Sigmoid colon (tissue), 7 donors: ENCODE results near the gene TMSB15A. TPM values are rescaled to one million over a fixed set of nuclear protein-coding genes. Genes with fewer than 3 reads are reported as not detected.

Experiments
- DNase-seq: peaks from one replicate; pipeline ENCODE4 v3.0.0-alpha.2; 2019
- H3K27ac ChIP-seq, 4 donors: fragments of 200-600 bp; sonication (generic); one replicate each; pipeline ENCODE4 v1.5.1; 2016 to 2019; ENCODE audit warnings: mild to moderate bottlenecking in 1 of 4
- H3K27me3 ChIP-seq, 3 donors: fragments of 200-600 bp; sonication (generic); one replicate each; pipeline ENCODE4 v1.5.1; 2019; ENCODE audit warnings: mild to moderate bottlenecking in 1 of 3
- H3K36me3 ChIP-seq, 4 donors: fragments of 200-600 bp; sonication (generic); one replicate each; pipeline ENCODE4 v1.5.1; 2016 to 2019
- H3K4me1 ChIP-seq, 4 donors: fragments of 200-600 bp; sonication (generic); one replicate each; pipeline ENCODE4 v1.5.1; 2017 to 2019
- H3K4me3 ChIP-seq, 4 donors: fragments of 200-600 bp; sonication (generic); one replicate each; pipeline ENCODE4 v1.5.1; 2017 to 2019; ENCODE audit warnings: mild to moderate bottlenecking in 2 of 4, moderate library complexity in 1 of 4
- H3K9me3 ChIP-seq, 4 donors: fragments of 200-600 bp in 3 of 4; sonication (generic) in 3 of 4; one replicate each; pipeline versions ENCODE4 v1.5.1 to v1.6.1; 2013 to 2019
- CTCF ChIP-seq, 4 experiments: fragments of 450-650 bp in 3 of 4; fragments of 200-600 bp in 1 of 4; IDR thresholded peaks; one replicate each; pipeline ENCODE4 v1.5.1; 2016 to 2019; ENCODE audit warnings: antibody characterized with exemption in 4 of 4, mild to moderate bottlenecking in 3 of 4, moderate library complexity in 2 of 4
- EP300 ChIP-seq, 4 donors: sonication (generic); formaldehyde crosslinking; IDR thresholded peaks; one replicate each; pipeline ENCODE4 v1.6.1; 2017; ENCODE audit warnings: antibody characterized with exemption in 4 of 4
- POLR2A ChIP-seq, 2 donors: fragments of 450-650 bp; IDR thresholded peaks; one replicate each; pipeline ENCODE4 v1.6.1; 2016; ENCODE audit warnings: antibody characterized with exemption in 2 of 2, mild to moderate bottlenecking in 2 of 2, moderate library complexity in 2 of 2
- POLR2AphosphoS5 ChIP-seq, 4 donors: sonication (generic); formaldehyde crosslinking; IDR thresholded peaks; one replicate each; pipeline ENCODE4 v1.6.1; 2017; ENCODE audit warnings: antibody characterized with exemption in 4 of 4
- WGBS, 2 donors: extraction: QIAGEN DNeasy Blood & Tissue Kit; methylation state at CpG; one replicate each; pipeline ENCODE4 v1.1.7; 2013; 5-methylcytosine and 5-hydroxymethylcytosine counted together
- intact Hi-C: fragments of 100-400 bp; cut with DNase I; formaldehyde crosslinking; loops from one replicate; pipeline ENCODE4 v1.15.1; 2023
- polyA plus RNA-seq, 3 donors: library from polyadenylated mRNA; stranded (reverse); fragments of 200-250 nt; gene quantifications; one replicate each; pipeline ENCODE4 v1.2.3, GENCODE V29; 2013
- total RNA-seq, 4 donors: library from RNA; depleted of rRNA; stranded (reverse); fragments of >200 nt; gene quantifications; one replicate each; pipeline ENCODE4 v1.1.0, GENCODE V29; 2016
- donor health status: healthy with polysubstance abuse.
- donor health status: Bipolar disorder and iron deficiency.
- donor health status: healthy.

Gene TMSB15A
- total RNA-seq (1 to 10 TPM in 1 of 4 donors, under 1 TPM in 1, not detected in 2; 0.99 to 3.6 TPM), polyA plus RNA-seq (1 to 10 TPM in 2 of 3 donors, under 1 TPM in 1; 0.93 to 3.6 (median 1.4) TPM)

DNA sequence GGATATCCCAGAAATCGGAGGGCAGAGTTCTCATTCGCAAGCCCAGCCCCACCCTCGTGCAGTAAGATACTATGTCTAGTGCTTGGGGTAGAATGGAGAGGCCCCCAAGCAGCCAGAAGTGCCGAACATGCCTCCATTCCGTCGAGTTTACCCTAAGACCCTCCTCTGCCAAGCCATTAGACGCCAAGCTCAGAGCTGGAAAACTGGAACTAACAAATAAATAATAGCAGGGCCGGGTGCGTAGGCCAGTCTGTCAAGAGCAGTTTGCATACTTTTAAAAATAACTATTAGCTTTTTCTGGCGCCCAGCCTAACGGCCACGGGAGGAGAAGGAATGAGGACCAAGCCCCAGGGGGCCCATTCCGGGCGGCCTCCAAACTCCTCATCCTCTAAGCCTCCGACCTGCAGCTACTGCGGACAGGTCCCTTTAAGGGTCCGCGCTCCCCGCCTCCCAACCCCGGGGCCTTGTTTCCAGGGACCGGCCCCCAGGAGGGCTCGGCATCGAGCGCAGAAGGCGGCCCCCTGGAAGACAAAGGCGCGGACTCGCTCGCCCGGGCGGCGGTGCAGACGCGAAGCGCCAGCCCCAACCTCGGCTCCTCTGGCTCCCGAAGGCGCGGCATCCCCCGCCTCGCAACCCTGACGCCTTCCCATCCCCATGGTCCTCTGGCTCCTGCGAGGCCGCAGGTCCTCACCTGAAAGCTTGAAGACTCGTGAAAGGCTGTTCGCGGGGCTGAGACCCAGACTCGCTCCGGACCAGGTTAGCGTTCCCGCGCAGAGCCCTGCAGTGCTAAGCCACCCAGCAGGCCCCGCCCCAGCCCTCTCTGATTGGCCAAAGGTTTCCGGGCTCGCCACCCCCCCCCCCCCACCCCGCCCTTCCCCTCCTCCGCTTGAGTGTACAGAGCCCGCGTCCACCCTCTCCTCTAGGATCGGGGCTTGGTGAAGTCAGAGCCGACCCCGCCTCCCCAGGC lies at the start of gene TMSB15A:
TMSB15A (minus strand) TSS at position 765 of the 967 bp plus-strand sequence.
- peak within 1 kb of the TSS; percentile 15 to 52 (median 45) for H3K4me3 ChIP-seq
- no peaks in the 10 kb centered on the region for H3K36me3 ChIP-seq
- WGBS, 2 donors, result 1% methylated on average over 60 to 61 of the region's 62 CpGs
- peaks cover 0 to 9% (median 3%) of the 10 kb centered on the region in 4 donors for H3K4me1 ChIP-seq
- H3K27ac ChIP-seq, result peak within 1 kb of the TSS in 2 of 4 donors; percentile 31 to 49
- no peaks in the 10 kb centered on the region for H3K9me3 ChIP-seq
- intact Hi-C loops, result loop anchor here (5.0 to 10.0 kb wide), 2 partner anchors 136 to 209 kb away; partner anchors contain the start of genes GPRASP1 and GPRASP3
- no peak for TF ChIP-seq POLR2A (IDR thresholded peaks at IDR 0.05)
- TF ChIP-seq POLR2AphosphoS5 (IDR thresholded peaks at IDR 0.05), result no peak
- no peak for TF ChIP-seq CTCF (IDR thresholded peaks at IDR 0.05)
- no peak for TF ChIP-seq EP300 (IDR thresholded peaks at IDR 0.05)
- H3K27me3 ChIP-seq, result peaks cover 0 to 4% (median 0%) of the 10 kb centered on the region in 3 donors
- peak; percentile 79 for DNase-seq

- WGBS, 2 donors, result 74 to 84% methylated on average over 2 of the region's 2 CpGs
Observed at GRCh38 chrX:102560423-102561068, 44.0 kb upstream of the TMSB15A start.

DNA sequence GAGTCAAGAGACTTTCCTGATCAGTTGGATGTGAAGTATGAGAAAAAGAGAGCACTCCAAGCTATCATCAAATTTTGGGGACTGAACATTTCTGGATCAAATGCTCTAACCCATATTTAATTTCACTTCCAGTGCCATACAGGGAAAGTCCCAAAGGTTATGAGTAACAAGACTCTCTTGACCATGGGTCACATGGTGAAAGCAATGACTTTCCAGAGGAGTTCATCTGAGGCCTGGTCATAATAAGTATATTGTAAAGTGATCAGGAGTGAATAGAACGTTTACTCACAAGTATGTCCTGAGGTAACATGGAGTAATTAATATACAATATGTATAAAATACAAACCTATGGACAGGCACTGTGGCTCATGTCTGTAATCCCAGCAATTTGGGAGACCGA lies 42.1 kb upstream of the TMSB15A start:
- TF ChIP-seq EP300 (IDR thresholded peaks at IDR 0.05) (no peak), POLR2A (IDR thresholded peaks at IDR 0.05) (no peak), CTCF (IDR thresholded peaks at IDR 0.05) (no peak), POLR2AphosphoS5 (IDR thresholded peaks at IDR 0.05) (no peak)
- H3K9me3 ChIP-seq, result no peaks in the 10 kb centered on the region
- no peak for DNase-seq
- no peak overlapping the region for H3K27ac ChIP-seq
- WGBS, 2 donors, result 62 to 88% methylated on average over 2 of the region's 2 CpGs
- intact Hi-C loops, result no loop called here
- no peaks in the 10 kb centered on the region for H3K27me3 ChIP-seq
- H3K4me3 ChIP-seq, result no peak overlapping the region
- no peaks in the 10 kb centered on the region for H3K4me1 ChIP-seq
- no peaks in the 10 kb centered on the region for H3K36me3 ChIP-seq

More at GRCh38 chrX:102560423-102561068, 44.0 kb upstream of the TMSB15A start:
- no peak for TF ChIP-seq POLR2A (IDR thresholded peaks at IDR 0.05)
- no peak for TF ChIP-seq CTCF (IDR thresholded peaks at IDR 0.05)
- no peak for TF ChIP-seq POLR2AphosphoS5 (IDR thresholded peaks at IDR 0.05)
- TF ChIP-seq EP300 (IDR thresholded peaks at IDR 0.05), result no peak
- Histone ChIP-seq H3K27me3 (no peaks in the 10 kb centered on the region), H3K4me3 (no peak overlapping the region), H3K27ac (no peak overlapping the region), H3K36me3 (no peaks in the 10 kb centered on the region), H3K4me1 (no peaks in the 10 kb centered on the region), H3K9me3 (no peaks in the 10 kb centered on the region)
- intact Hi-C loops, result no loop called here
- DNase-seq, result no peak

- intact Hi-C loops, result no loop called here
- Histone ChIP-seq H3K27ac (no peak overlapping the region), H3K27me3 (peaks cover 0 to 6% (median 0%) of the 10 kb centered on the region in 3 donors), H3K36me3 (no peaks in the 10 kb centered on the region), H3K4me3 (no peak overlapping the region), H3K9me3 (no peaks in the 10 kb centered on the region), H3K4me1 (no peaks in the 10 kb centered on the region)
- TF ChIP-seq POLR2A (IDR thresholded peaks at IDR 0.05), result no peak
- TF ChIP-seq EP300 (IDR thresholded peaks at IDR 0.05), result no peak
- TF ChIP-seq CTCF (IDR thresholded peaks at IDR 0.05), result no peak
- no peak for TF ChIP-seq POLR2AphosphoS5 (IDR thresholded peaks at IDR 0.05)
- WGBS, 2 donors, result 93 to 95% methylated on average over 23 of the region's 23 CpGs
- DNase-seq, result no peak
Observed at GRCh38 chrX:102548231-102548630, 31.7 kb upstream of the TMSB15A start.
